Activated CD4-positive, alpha-beta T cell treated with anti-CD3 and anti-CD28 coated beads, Interleukin-2, Interleukin-6, amounts not matched to agents 100 ng/mL and 50 ng/mL, durations not matched to agents 16 hours and 8 hours (primary cell): Measurements from ENCODE around the gene LTBP1.
"Not testable (repeated sequence)": the region's sequence is repeated elsewhere in the genome, so short reads cannot be mapped to it uniquely, and the experiment has no call there.

Source experiments
- DNase-seq: peaks from one replicate; pipeline ENCODE4 v3.0.0-alpha.2; 2020

LTBP1 gene

DNA sequence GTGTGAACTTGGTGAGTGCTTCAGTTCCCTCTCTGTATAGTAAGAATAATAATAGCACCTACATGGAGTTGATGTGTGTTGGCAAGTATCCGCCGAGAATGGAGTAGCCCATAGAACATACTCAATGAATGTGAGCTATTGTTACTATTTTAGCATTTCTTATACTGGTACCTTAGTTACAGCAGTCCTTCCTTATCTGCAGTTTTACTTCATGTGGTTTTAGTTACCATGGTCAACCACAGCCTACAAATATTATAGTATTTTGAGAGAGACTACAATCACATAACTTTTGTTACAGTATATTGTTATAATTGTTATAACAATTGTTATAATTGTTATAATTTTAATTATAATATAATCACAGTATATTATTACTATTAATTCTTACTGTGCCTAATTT lies 377.2 kb downstream of the LTBP1 start:
- no peak for DNase-seq

DNA sequence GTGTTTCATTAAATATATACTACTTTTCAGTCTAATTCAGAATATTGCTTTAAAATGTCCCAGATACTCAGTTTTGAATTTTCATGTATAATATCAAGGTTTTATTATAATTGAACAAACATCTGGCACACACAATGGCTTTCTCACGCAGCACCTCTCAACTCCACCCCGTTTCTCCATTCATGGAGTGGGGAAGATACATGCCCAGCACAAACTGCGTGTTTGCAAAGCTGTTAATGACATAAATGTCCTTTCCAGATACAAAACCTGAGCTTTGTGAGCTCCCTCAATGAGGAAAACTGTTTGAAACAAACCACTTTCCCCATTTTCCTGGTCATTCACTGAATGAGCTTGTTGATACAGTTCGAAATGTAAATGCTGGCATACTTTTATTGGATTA lies 379.3 kb downstream of the LTBP1 start:
- no peak for DNase-seq

DNA sequence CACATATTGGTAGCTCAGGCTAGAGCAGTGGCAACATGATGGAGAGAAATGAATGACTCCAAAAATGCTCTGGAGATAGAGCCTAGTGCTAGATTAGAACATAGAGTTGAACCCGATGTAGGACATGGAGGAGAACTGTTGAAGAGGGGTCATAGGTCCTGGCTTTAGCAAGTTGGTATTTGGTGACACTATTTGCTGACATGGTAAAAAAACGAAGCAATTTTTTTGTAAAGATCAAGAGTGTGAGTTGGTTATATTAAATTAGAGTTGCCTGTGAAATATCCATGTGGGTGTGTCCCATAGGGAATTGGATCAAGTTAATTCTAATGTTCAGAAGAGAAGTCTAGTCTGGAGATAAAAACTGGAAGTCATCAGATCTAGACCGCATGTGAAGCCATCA lies 386.7 kb downstream of the LTBP1 start:
- no peak for DNase-seq

DNA sequence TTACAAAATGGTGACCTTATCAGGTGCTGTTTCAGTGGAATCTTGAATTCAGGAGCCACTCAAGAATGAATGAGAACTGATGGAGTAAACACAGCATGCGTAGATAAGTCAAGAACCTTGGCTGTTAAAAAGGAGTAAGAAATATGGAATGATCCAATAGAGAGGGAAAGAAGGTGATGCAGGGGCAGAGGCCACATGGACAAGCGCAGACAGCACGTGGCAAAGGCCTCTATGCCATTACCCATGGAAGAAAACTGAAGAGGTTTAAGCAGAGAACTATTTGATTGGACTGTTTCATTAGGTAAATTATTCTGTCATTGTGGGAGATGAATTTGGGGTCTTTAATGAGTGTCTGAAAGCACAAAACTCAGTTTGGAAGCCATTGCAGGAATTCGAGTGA lies 387.3 kb downstream of the LTBP1 start:
- no peak for DNase-seq

DNA sequence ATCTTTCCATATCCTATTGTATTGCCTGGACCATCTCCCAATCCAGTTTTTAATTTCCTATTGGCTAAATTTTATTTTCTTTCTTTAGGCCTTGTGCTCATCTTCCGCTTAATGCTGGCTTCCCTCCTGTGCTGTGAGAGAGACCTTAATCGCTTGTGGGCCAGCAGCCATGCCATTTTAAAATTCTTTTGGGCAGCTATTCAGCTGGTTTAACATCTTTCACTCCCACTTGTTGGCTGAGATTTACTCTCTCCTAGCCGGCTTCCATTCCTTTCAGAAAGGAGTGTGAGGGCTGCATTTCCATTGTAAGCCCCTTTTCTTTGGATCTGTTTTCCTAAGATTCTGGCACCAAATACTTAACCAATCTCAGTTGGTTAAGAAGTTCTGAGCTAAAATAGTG lies 388.8 kb downstream of the LTBP1 start:
- DNase-seq = no peak

DNA sequence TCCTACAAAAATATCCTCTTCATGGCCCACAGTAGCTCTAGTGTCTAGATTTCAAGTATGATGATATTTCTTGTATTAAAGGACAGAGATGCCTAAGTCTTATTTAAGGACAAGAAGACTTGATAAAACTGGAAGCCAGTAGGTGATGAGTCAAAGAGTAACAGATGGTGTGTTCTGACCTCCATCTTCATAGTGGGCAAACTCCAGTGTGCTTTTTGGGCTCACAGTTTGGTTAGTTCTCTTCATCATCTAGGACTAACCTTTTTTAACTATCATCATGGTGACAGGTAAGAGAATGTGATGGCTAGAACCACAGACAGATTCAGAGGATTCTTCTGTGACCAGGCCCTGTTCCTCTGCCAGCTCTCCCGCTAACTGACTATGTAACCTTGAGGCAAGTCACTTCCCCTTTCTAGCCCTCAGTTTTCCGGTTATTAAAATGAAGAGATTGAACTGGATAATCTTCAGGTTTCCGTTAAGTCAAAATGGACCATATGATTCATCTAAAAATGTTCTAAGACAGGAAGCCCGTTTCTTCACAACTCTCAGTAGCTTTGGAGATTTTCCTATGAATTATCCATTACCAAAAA lies 389.4 kb downstream of the LTBP1 start:
- peak; percentile 59 for DNase-seq

DNA sequence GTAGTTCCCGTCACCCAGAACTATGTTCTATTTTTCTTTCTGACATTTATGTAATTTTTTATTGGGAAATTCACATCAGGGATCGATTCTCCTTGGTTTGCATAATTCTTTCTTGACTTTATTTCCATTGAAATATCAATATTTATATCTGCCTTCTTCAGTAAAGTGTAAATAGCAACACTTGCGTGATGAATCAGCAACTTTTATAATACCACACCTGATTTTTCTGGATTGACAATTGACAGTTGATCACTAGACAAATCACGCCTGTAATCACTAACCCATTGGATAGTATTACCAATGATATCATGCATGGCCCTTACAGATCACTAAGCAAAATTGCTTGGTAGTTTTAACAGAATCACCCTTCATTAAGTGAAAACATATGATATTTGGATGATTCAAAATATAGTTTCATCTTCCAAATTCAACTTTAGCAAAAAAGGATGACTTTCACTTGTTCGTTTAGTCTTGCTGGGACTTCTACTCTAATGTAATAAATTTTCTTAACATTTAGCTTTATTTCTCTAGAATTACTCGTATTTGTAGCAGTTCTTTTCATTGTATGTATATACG lies 390.7 kb downstream of the LTBP1 start:
- DNase-seq = no peak

DNA sequence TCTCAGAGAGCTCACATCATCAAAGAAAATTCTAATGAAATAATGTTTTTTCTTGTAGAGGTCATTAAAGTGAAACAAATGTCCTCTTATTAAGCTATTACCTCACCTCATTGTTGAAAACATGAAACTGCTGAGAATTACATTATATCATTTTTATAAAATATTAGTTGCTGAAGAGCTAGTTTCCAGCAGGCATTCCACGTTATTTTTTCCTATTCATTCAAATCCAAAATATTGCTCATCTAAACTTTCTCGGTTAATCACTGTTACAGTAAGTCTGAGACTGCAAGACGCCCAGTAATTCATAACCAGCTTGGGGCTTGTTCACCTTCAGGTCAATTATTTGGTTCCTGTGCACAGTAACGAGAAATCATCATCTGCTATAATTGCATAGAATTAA lies 391.2 kb downstream of the LTBP1 start:
- no peak for DNase-seq

DNA sequence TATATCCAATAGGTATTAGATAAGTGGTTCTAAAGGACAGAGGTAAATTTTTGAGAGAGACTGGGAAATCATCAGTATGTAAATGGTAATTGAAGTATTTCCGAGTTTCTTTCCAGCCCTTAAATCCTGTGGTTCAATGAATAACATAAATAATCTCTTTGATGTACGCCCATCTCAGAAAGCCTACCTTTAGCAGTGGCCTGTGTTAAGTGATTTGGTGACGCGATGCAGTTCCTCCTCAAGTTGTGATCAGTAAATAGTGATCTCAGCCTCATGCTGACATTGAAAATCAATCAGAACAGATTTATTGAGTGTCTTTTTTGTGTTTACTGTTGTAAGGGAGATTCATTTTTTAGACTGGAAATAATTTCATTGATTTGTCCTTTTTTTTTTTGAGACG lies 392.5 kb downstream of the LTBP1 start:
- no peak for DNase-seq

DNA sequence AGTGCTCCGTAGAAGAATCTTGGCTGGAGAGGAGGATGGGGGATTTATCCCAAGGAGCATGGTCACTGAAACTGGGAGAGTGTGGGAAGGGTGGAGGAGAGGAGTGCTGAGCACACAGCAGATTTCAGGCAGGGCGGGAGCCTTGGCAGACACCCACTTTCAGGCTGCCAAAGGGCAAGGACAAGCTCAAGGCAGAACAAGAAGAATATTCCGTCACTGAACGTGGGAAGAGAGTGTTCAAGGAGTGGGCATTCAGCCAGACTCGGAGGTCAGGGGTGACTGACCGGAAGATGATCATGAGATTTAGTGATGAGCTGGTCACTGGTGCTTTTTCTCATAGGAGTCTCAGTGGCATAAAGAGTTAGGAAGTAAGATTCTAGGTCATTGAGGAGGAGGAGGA lies 393.5 kb downstream of the LTBP1 start:
- no peak for DNase-seq

DNA sequence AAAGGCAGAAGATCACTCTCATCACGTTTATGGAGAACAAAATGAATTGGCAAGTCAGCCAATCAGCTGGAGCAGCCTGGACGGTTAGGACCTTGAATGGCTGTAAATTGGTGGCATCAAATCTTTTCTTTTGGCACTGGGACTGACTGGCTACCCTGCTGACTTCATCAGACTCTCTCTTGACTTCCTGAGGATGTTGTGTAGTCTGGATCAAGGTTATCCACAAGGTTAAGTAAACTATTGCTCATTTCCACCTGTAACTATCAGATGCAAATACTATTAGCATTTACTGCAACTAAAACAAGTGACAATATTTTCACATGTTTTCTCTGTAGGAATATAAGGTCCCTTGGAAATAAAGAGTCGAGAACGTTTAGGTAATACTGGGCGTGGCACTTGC lies 395.4 kb downstream of the LTBP1 start:
- no peak for DNase-seq

DNA sequence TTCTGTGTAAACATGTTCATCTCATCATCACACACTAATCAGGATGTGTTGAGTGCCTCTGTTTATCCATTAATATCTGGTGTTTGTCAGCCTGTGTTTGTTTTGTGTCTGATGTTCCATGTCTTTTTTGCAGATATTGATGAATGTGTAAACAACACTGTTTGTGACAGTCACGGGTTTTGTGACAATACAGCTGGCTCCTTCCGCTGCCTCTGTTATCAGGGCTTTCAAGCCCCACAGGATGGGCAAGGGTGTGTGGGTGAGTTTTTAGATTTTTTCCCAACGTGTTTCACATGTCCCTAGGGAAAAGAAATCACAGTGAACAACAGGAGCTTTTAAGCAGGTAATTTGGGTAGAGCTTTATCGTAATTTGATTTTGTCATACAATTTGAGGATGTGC lies 396.0 kb downstream of the LTBP1 start:
- DNase-seq = no peak

DNA sequence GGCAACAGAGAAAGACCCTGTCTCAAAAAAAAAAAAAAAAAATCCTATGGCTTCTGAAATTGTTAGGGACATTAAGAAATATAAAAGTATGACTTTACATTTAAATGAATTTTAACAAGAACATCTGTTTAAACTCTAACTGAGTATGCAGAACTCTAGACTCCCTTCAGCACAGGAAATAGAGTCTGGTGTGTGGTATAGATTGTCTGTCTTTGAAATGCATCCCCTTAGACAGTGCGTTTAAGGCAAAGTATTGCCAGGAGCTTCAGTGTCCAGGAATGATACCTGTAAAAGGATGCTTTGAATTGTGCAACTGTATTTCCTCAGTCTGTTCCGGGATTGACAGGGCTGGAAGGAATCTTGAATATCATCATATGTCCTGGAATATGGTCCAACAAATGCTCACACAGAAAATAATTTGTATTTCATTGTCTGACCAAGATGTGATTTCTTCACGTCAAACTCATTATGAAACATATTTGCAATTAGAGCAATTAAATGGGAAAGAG lies 396.7 kb downstream of the LTBP1 start:
- DNase-seq = no peak

DNA sequence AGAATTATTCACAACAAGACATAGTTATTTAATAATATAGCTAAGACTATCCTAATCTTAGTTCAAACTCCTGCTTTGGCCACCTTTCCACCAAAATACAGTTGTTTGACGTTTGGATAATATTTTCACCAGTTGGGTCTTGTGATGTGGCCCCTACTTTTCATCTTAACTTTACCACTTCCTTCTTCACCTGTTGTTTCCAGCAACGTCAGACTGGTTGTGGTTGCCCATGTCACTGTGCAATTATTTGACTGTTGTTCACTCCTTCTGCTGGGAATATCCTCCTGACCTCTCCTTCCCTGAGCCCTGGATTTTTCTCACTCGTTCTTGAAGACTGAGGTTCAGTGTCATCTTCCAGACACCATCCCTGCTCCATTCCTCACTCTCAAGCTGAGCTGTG lies 397.5 kb downstream of the LTBP1 start:
- DNase-seq = no peak

DNA sequence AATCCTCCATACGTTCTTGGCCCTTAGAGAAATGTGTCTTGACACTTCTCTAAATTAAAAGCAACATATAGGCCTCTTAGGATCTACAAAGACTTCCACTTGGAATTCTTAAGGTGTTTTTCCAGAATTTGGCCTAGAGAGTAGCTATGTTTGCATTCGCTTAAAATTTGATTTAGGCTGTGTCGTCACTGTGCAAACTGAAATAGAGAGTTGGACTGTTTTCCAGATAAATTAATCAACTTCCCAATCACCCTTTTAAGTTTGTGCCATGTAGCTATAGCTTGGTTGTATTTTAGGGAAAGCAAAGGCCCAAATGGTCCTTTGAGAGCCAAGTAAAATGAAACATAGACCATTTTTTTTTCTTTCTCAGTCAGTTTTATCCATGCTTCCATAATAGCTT lies 401.1 kb downstream of the LTBP1 start:
- no peak for DNase-seq

DNA sequence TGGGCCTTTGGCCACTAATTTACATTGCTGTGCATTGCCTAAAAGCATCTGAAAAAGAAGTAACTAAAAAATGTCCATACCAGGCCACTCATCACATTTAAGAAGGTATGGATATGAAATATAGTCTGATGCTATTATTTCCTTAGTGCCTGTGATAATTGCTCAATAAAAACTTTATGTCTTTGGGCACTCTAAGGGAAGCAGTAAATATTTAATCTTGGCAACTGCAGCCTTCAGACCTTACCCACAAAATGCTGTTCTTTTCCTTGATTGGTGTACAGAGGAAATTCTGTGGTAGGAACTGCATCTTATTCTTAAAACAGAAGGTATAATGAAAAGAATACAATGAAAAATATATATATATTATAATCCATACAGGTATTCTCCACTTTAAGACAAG lies 403.9 kb downstream of the LTBP1 start:
- DNase-seq = no peak

DNA sequence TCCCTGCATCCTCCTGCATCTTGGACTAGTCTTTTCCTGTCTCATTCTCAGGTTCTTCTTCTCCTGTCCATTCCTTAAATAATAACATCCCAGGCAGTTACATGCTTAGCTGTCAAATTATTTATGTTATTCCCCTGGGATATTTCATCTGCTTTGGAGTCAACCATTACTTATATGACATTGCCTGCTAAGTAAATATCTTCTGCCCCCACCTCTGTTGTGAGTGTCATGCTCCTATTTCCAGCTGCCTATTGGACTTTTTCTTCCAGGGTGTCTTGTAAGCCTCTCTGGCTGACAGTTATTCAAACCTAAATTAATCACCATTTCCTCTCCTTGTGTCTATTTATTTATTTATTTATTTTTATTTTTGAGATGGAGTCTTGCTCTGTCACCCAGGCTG lies 405.0 kb downstream of the LTBP1 start:
- DNase-seq = no peak

DNA sequence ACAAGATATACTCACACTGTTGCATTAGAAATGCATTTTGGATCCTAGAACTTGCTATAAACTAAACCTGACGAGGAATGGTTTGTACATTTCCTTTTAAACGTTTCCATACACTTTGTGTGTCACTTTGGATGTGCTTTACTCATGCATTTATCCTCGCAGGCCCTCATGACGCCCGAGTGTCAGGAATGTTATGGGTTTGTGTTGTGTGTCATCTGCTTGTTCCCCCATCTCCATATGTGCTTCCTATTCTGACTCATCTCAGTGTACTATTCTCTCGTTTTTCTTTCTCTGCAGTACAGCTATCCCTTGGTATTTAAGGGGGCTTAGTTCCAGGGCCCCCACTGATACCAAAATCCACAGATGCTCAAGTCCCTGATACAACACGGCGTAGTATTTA lies 408.2 kb downstream of the LTBP1 start:
- DNase-seq = no peak

DNA sequence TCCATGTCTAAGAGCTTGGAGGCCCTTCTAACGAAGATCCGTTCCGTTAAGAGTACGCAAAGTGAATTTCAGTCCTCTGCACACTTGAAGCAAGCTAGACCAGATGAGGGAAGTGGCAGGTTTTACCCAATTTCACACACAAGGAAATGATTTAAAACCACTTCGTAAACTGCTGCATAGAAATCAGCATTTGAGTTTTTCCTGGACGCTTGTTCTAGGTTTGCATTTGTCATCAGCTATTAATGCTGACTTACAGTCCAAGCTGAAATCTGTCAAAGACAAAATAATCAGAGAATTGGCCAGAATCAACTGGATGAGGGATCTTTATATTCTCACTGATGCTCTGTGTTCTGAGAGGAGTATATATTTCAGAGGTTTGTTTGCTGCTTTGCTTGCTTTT lies 412.1 kb downstream of the LTBP1 start:
- DNase-seq = no peak

DNA sequence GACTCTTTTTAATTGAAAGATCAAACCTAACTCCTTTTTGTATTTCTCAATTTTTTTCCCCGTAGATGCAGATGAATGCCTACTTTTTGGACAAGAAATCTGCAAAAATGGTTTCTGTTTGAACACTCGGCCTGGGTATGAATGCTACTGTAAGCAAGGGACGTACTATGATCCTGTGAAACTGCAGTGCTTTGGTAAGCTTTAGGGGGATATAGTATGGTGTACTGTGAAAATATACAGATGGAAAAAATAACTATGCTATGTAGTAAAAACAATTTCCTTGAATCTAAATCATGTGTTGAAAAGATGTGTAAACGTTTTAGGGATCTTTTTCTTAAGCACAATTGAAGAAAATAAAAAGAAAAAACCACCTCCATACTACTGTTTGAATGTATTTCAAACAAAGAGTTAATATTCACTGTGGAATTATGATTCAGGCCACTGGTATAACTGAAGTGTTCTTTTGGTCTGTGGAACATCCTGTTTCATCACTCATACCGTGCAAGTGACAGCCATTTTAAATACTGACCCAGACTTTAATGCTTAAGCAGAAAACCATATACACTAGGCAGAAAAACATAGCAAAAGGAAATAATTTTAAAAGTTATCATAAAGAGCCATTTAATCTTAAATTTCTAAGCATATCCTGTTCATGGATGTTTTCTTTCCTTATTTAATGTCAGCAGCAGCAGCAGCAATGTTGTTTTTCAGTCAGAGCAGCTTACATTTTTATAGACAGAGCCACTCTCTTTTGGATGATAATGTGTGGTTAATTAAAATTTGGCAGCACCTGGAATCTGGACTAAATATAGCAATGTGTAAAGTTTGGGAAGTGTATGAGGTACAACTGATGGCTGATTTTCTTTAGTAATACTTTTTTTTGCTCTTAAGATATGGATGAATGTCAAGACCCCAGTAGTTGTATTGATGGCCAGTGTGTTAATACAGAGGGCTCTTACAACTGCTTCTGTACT lies 416.9 kb downstream of the LTBP1 start:
- no peak for DNase-seq

DNA sequence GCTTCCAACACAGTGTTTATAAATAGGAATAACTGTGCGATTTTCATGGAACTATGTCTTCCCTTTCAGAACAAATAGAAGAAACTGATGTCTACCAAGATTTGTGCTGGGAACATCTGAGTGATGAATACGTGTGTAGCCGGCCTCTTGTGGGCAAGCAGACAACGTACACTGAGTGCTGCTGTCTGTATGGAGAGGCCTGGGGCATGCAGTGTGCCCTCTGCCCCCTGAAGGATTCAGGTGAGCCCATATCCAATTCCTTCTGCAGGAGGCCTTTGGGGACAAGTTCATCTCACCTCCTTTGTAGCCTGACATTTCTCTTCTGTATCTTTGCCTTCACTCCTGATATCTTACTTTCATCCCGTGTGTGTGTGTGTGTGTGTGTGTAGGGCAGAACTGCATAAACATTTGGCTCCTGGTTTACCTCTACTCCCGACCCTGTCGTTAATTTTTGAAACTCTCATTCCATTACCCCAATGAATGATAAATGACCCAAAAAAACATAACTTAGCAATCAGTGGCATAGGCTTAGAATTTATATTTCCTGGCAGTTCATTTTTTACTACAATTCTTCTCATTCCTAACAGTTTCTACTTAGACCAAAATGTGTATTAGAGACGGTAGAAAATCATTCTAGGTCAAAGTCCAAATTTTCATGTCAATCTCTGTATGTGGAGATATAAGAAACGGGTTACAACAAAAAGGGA lies 418.7 kb downstream of the LTBP1 start:
- no peak for DNase-seq

DNA sequence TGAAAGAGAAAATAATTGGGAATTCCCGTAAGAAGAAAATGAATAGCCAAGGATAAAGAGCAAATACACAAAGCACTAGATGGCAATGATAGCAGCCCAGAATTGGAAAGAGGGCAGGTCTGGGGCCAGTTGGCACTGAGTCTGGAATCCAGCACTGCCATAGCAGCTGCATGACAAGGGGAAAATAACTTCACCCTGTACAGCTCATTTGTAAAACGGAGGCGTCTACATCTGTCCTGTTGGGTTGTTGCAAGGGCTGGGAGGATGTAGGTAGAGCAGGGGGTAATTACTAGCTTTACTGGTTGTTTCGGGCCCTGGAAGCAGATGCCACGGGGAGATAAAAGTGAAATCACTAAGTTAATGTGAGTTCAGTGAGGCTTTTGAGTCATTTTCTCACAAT lies 419.7 kb downstream of the LTBP1 start:
- DNase-seq = peak; percentile 11

DNA sequence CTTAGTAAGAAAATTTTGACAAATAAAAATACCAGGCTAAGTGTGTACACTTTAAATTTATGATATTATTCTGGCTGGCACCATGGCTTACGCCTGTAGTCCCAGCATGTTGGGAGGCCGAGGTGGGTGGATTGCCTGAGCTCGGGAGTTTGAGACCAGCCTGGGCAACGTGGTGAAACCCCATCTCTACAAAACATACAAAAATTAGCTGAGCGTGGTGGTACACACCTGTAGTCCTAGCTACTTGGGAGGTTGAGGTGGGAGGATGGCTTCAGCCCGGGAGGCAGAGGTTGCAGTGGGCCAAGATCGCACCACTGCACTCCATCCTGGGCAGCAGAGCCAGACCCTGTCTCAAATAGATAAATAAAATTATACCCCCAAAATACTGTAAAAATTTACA lies 421.8 kb downstream of the LTBP1 start:
- DNase-seq = not testable (repeated sequence)
